ENCODE measurements around the gene AAGAB. TPM values are rescaled to one million over a fixed set of nuclear protein-coding genes. Genes with fewer than 3 reads are reported as not detected.

The AAGAB gene
- total RNA-seq, 2 donors from 2014 or later: 57.6 to 58.3 TPM

DNA sequence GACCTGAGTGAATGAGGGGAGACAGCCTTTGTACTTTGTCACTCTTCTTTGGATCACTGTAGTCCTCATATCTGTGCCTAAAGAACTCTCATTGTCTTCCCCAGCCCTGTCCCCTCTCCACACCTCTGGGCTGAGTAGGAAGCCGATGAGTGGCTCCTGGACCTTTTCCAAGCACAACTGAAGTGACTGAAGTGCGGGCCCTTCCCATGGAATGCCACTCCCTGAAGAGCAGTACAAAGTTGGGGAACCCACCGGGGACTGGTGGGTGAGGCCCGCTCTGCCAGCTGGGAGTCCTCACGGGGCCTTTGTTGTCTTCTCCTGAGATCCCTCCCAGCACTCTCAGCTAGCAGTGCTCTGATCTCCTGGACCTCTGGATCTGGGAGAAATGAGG, 90.1 kb downstream of the AAGAB start:
- DNase-seq: no peak
- H3K9me3 ChIP-seq: no peaks in the 10 kb centered on the region
- no peak overlapping the region for H3K9ac ChIP-seq (ENCODE audit: low read depth in 2 of 2, low read length in 2 of 2)
- no peak overlapping the region for H3K4me3 ChIP-seq
- H3K36me3 ChIP-seq: no peaks in the 10 kb centered on the region
- peaks cover 6% of the 10 kb centered on the region for H3K4me1 ChIP-seq
- intact Hi-C loops (cut with DNase I): no loop called here
- no peaks in the 10 kb centered on the region for H3K27me3 ChIP-seq
- TF ChIP-seq, protein P1, sequence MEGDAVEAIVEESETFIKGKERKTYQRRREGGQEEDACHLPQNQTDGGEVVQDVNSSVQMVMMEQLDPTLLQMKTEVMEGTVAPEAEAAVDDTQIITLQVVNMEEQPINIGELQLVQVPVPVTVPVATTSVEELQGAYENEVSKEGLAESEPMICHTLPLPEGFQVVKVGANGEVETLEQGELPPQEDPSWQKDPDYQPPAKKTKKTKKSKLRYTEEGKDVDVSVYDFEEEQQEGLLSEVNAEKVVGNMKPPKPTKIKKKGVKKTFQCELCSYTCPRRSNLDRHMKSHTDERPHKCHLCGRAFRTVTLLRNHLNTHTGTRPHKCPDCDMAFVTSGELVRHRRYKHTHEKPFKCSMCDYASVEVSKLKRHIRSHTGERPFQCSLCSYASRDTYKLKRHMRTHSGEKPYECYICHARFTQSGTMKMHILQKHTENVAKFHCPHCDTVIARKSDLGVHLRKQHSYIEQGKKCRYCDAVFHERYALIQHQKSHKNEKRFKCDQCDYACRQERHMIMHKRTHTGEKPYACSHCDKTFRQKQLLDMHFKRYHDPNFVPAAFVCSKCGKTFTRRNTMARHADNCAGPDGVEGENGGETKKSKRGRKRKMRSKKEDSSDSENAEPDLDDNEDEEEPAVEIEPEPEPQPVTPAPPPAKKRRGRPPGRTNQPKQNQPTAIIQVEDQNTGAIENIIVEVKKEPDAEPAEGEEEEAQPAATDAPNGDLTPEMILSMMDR (IDR thresholded peaks at IDR 0.05): no peak
- H3K27ac ChIP-seq: no peak overlapping the region

DNA sequence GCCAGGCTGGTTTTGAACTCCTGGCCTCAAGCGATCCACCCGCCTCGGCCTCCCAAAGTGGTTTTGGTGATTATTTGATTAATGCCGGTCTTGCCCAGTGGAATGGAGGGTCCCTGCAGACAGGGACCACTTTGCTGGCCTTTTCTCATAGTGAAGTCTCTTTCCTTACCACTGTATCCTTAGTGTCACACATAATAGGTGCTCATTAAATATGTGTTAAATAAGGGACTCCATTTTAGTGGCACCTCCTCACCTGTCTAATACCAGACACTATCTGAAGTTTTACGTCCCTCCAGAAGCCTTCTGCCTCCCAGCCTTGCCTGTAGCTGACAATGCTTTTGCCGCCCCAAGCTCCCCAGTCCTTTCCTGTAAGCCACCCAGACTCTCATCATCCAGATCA, 91.3 kb downstream of the AAGAB start:
- Histone ChIP-seq H3K27ac (no peak overlapping the region), H3K9me3 (no peaks in the 10 kb centered on the region), H3K9ac (ENCODE audit: low read depth in 2 of 2, low read length in 2 of 2) (no peak overlapping the region), H3K36me3 (no peaks in the 10 kb centered on the region), H3K27me3 (no peaks in the 10 kb centered on the region), H3K4me3 (no peak overlapping the region), H3K4me1 (peaks cover 6% of the 10 kb centered on the region)
- TF ChIP-seq, protein P1 (IDR thresholded peaks at IDR 0.05): no peak
- intact Hi-C loops (cut with DNase I): no loop called here
- no peak for DNase-seq

DNA sequence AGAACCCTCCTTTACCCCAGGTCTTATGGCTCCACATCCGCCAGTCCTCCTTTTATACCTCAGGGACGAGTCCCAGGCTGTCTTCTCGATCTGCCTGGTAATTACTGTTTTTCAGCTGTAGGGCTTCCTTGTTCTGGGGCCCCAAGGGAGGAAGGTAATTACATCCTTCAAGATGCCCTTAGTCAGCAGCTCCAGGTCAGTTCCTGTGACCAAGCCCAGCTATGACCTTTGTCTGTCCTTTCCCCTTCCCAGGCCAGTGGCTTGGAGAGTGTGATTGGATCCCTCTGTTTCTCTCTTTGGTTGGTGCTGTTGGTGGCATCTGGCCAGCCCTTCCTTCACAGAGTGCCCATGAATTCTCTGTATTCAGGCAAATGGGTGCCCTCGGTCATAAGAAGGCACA, 92.6 kb downstream of the AAGAB start:
- Histone ChIP-seq H3K27ac (no peak overlapping the region), H3K36me3 (no peaks in the 10 kb centered on the region), H3K9ac (ENCODE audit: low read depth in 2 of 2, low read length in 2 of 2) (no peak overlapping the region), H3K27me3 (no peaks in the 10 kb centered on the region), H3K4me1 (peaks cover 6% of the 10 kb centered on the region), H3K9me3 (no peaks in the 10 kb centered on the region), H3K4me3 (no peak overlapping the region)
- TF ChIP-seq, protein P1 (IDR thresholded peaks at IDR 0.05): no peak
- DNase-seq: no peak
- intact Hi-C loops (cut with DNase I): no loop called here

GRCh38 chr15:67161412-67161811, 93.0 kb downstream of the AAGAB start:
- Histone ChIP-seq H3K27ac (no peak overlapping the region), H3K4me3 (no peak overlapping the region), H3K27me3 (no peaks in the 10 kb centered on the region), H3K4me1 (peaks cover 6% of the 10 kb centered on the region), H3K9me3 (no peaks in the 10 kb centered on the region), H3K9ac (ENCODE audit: low read depth in 2 of 2, low read length in 2 of 2) (no peak overlapping the region), H3K36me3 (no peaks in the 10 kb centered on the region)
- TF ChIP-seq, protein P1 (IDR thresholded peaks at IDR 0.05): no peak
- intact Hi-C loops (cut with DNase I): no loop called here
- DNase-seq: no peak

- Histone ChIP-seq H3K9me3 (no peaks in the 10 kb centered on the region), H3K27me3 (no peaks in the 10 kb centered on the region), H3K4me3 (no peak overlapping the region), H3K9ac (ENCODE audit: low read depth in 2 of 2, low read length in 2 of 2) (no peak overlapping the region), H3K27ac (no peak overlapping the region), H3K4me1 (peaks cover 6% of the 10 kb centered on the region), H3K36me3 (no peaks in the 10 kb centered on the region)
- intact Hi-C loops (cut with DNase I): no loop called here
- TF ChIP-seq, protein P1 (IDR thresholded peaks at IDR 0.05): no peak
- DNase-seq: no peak
Measured at GRCh38 chr15:67158367-67158766, 96.1 kb downstream of the AAGAB start.
